Neuronal stem cell (in vitro differentiated cells): ENCODE measurements around the gene AADACL4.
A peak's percentile ranks its signal among the peaks of the same experiment; 100 is the strongest.

Experiments
- DNase-seq: peaks from one replicate; pipeline ENCODE4 v3.0.0-alpha.2; 2013; ENCODE audit warnings: low spot score
- H2AFZ ChIP-seq: one replicate; pipeline ENCODE4 v1.6.1; 2013; ENCODE audit warnings: mild to moderate bottlenecking, low read length, inconsistent platforms
- H2AK5ac ChIP-seq: 2 replicates; pipeline ENCODE4 v1.6.1; 2013; ENCODE audit warnings: low read depth, mild to moderate bottlenecking, inconsistent platforms, low read length, moderate library complexity, mixed read lengths
- H2BK120ac ChIP-seq: 2 replicates; pipeline ENCODE4 v1.6.1; 2013; ENCODE audit warnings: low read depth, mild to moderate bottlenecking, inconsistent platforms, low read length, moderate library complexity, mixed read lengths
- H2BK12ac ChIP-seq: one replicate; pipeline ENCODE4 v1.6.1; 2013; ENCODE audit warnings: low read length, inconsistent platforms
- H2BK15ac ChIP-seq: 2 replicates; pipeline ENCODE4 v1.6.1; 2013; ENCODE audit warnings: mild to moderate bottlenecking, low read length, inconsistent platforms, mixed read lengths
- H2BK5ac ChIP-seq: one replicate; pipeline ENCODE4 v1.6.1; 2013; ENCODE audit warnings: inconsistent platforms, mild to moderate bottlenecking, low read length, moderate library complexity
- H3K14ac ChIP-seq: one replicate; pipeline ENCODE4 v1.6.1; 2013; ENCODE audit warnings: low read length, inconsistent platforms
- H3K18ac ChIP-seq: 2 replicates; pipeline ENCODE4 v1.6.1; 2013; ENCODE audit warnings: low read length, inconsistent platforms
- H3K23ac ChIP-seq: 2 replicates; pipeline ENCODE4 v1.6.1; 2013; ENCODE audit warnings: low read depth, mild to moderate bottlenecking, mixed read lengths, low read length, inconsistent platforms; ENCODE audit not compliant: poor library complexity
- H3K27ac ChIP-seq: replicated peaks from 3 replicates; pipeline ENCODE4 v1.5.1; 2013; ENCODE audit warnings: low read length, inconsistent platforms
- H3K27me3 ChIP-seq, 3 experiments: 2 replicates each; pipeline ENCODE4 v1.6.1; 2013; ENCODE audit warnings: low read length in 3 of 3, mild to moderate bottlenecking in 2 of 3, inconsistent platforms in 1 of 3, low read depth in 1 of 3, mixed read lengths in 1 of 3, moderate library complexity in 1 of 3; ENCODE audit not compliant: control insufficient read depth in 3 of 3, insufficient read depth in 3 of 3
- H3K36me3 ChIP-seq, 2 donors: replicated peaks in 1 of 2; 2 replicates each; pipeline ENCODE4 v1.6.1; 2013; ENCODE audit warnings: low read length in 2 of 2; ENCODE audit not compliant: control insufficient read depth in 2 of 2, insufficient read depth in 2 of 2
- H3K4ac ChIP-seq: 2 replicates; pipeline ENCODE4 v1.6.1; 2013; ENCODE audit warnings: inconsistent platforms, mild to moderate bottlenecking, low read length, moderate library complexity
- H3K4me1 ChIP-seq, 2 donors: 1 replicate in 1 of 2; 2 replicates in 1 of 2; pipeline ENCODE4 v1.6.1; 2013; ENCODE audit warnings: low read length in 2 of 2, low read depth in 1 of 2; ENCODE audit not compliant: control insufficient read depth in 2 of 2, insufficient read depth in 1 of 2
- H3K4me2 ChIP-seq: one replicate; pipeline ENCODE4 v1.6.1; 2013; ENCODE audit warnings: mild to moderate bottlenecking, low read length, inconsistent platforms; ENCODE audit not compliant: insufficient read depth, poor library complexity, severe bottlenecking
- H3K4me3 ChIP-seq, 2 donors: 2 replicates each; pipeline ENCODE4 v1.5.1; 2013; ENCODE audit warnings: low read length in 2 of 2, mild to moderate bottlenecking in 2 of 2, inconsistent platforms in 1 of 2, moderate library complexity in 1 of 2
- H3K79me1 ChIP-seq: one replicate; pipeline ENCODE4 v1.6.1; 2013; ENCODE audit warnings: low read depth, mild to moderate bottlenecking, inconsistent platforms, low read length, moderate library complexity
- H3K9ac ChIP-seq: one replicate; pipeline ENCODE4 v1.6.1; 2013; ENCODE audit warnings: mild to moderate bottlenecking, low read depth, low read length, inconsistent platforms; ENCODE audit not compliant: poor library complexity
- H3K9me3 ChIP-seq, 2 donors: replicated peaks in 1 of 2; 2 replicates each; pipeline versions ENCODE3 to v1.6.1; 2013; ENCODE audit warnings: low read length in 2 of 2, mild to moderate bottlenecking in 2 of 2, inconsistent platforms in 1 of 2, low read depth in 1 of 2, mixed read lengths in 1 of 2, moderate library complexity in 1 of 2; ENCODE audit not compliant: control insufficient read depth in 2 of 2, insufficient read depth in 1 of 2
- H4K8ac ChIP-seq: one replicate; pipeline ENCODE4 v1.6.1; 2013; ENCODE audit warnings: low read depth, mild to moderate bottlenecking, inconsistent platforms, low read length, moderate library complexity
- H4K91ac ChIP-seq: one replicate; pipeline ENCODE4 v1.6.1; 2013; ENCODE audit warnings: low read length, low read depth, mild to moderate bottlenecking, inconsistent platforms; ENCODE audit not compliant: poor library complexity
- WGBS, 2 donors: extraction: QIAGEN DNeasy Blood & Tissue Kit; methylation state at CpG; one replicate each; pipeline ENCODE4 v1.1.7; 2013; ENCODE audit warnings: missing lambda C conversion rate in 2 of 2, mixed read lengths in 1 of 2; ENCODE audit not compliant: insufficient read length in 2 of 2, insufficient replicate concordance in 1 of 2; ENCODE audit errors: extremely low coverage in 2 of 2; 5-methylcytosine and 5-hydroxymethylcytosine counted together

AADACL4 gene

DNA sequence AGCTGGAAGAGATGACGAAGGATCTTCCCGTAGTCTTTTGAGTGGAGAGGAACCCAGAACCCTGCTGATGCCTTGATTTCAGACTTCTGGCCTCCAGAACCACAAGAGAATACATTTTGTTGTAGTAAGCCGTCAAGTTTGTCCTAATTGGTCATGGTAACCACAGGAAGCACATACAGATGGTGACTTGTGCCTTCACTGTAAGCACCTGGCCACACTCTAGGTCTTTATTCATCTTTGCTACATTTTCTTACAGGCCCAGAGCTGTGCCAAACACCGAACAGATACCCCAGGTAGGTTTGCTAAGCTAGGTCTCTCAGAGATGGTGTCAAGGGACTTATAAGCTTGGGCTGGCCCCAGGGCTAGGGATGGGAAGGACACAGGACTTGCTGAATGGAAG lies 30.7 kb upstream of the AADACL4 start:
- H4K91ac ChIP-seq, result no peak overlapping the region
- H3K4me2 ChIP-seq, result no peak overlapping the region
- H3K4me3 ChIP-seq, result no peak overlapping the region
- no peak overlapping the region for H2AFZ ChIP-seq
- no peak overlapping the region for H2AK5ac ChIP-seq
- WGBS, 2 donors, result no CpG with 5 or more reads among the region's 4 CpGs
- peaks cover 0 to 44% (median 6%) of the 10 kb centered on the region in 3 experiments for H3K27me3 ChIP-seq
- H2BK12ac ChIP-seq, result no peak overlapping the region
- no peak overlapping the region for H2BK5ac ChIP-seq
- no peak overlapping the region for H2BK120ac ChIP-seq
- no peak for DNase-seq
- no peaks in the 10 kb centered on the region for H3K9me3 ChIP-seq
- no peak overlapping the region for H3K18ac ChIP-seq
- H3K23ac ChIP-seq, result no peak overlapping the region
- H3K4ac ChIP-seq, result no peak overlapping the region
- H3K79me1 ChIP-seq, result no peaks in the 10 kb centered on the region
- no peaks in the 10 kb centered on the region for H3K36me3 ChIP-seq
- H2BK15ac ChIP-seq, result no peak overlapping the region
- no peak overlapping the region for H4K8ac ChIP-seq
- no peak overlapping the region for H3K27ac ChIP-seq
- H3K9ac ChIP-seq, result no peak overlapping the region
- H3K14ac ChIP-seq, result no peak overlapping the region
- H3K4me1 ChIP-seq, result peaks cover 17 to 20% of the 10 kb centered on the region in 2 donors

DNA sequence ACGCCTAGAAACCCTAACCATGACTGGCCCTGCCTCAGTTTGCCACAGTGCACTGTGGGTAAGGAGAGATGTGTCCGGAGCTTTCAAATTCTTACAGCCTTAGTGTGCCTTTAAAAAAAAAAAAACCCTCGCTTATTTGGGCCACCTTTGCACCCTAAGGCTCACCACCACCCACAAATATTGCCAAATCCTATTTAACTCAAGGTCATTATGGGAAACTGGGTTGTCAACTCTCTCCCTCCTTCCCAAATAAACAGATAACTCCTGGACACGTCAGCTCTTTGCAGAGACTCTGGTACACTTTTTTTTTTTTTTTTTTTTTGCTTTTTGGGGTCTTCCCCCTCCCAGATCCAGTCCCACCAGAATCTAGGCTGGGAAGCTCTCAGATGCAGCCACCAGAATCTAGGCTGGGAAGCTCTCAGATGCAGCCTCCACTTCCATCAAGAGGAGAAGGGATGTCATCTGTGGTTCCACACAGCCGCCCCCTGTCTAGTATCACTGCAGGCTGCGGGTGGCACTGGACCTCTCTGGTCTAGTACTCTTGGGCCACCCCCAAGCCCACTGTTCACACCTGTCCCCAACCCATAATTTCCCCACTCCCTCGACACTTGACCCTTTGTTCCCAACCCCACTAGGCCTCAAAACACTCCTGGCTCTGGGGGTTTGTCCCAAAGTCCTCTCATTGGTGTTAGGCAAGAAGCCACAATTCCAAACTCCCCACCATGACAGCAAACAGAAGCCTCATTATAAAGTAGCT lies 29.3 kb upstream of the AADACL4 start:
- Histone ChIP-seq H2AK5ac (no peak overlapping the region), H2BK12ac (no peak overlapping the region), H2BK120ac (no peak overlapping the region), H4K91ac (no peak overlapping the region), H3K36me3 (no peaks in the 10 kb centered on the region), H3K27me3 (peaks cover 0 to 54% (median 9%) of the 10 kb centered on the region in 3 experiments), H3K9me3 (no peaks in the 10 kb centered on the region), H3K4me3 (no peak overlapping the region), H3K4ac (no peak overlapping the region), H3K4me2 (no peak overlapping the region), H2AFZ (no peak overlapping the region), H3K9ac (no peak overlapping the region), H3K14ac (no peak overlapping the region), H3K79me1 (no peaks in the 10 kb centered on the region), H2BK15ac (no peak overlapping the region), H3K27ac (no peak overlapping the region), H2BK5ac (no peak overlapping the region), H4K8ac (no peak overlapping the region), H3K18ac (no peak overlapping the region), H3K23ac (no peak overlapping the region), H3K4me1 (peaks cover 20 to 22% of the 10 kb centered on the region in 2 donors)
- no CpG with 5 or more reads among the region's 7 CpGs for WGBS, 2 donors
- no peak for DNase-seq

DNA sequence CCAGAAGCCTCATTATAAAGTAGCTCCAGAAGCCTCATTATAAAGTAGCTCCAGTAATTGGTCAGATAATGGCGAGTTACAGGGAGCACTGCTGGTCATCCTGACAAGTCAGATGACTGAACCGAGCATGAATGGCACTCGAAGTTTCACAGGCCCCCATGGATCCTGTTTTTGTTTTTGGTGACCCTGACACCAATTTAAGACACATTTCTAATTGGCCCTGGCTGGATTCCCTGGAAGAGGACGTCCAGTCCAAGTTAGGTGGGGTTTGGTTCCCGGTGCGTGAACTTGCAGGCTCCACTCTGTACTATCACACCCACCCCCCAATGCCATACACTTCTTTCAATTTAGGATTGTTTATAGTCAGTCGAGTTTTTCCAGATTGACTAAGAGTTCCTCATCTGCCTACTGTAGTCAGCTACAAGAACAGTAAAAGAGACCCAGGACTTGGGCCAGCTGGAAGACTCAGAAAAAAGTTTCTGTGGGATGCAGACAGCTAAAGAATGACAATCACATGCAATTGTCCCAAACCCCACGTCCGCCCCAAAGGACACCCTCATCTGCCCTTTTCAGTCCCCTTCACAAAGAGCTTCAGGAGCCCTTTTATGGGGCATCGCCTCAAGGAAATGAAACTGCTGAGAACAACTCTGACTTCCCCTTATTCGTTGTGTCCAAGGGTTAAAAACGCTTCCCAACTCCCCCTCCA lies 28.6 kb upstream of the AADACL4 start:
- DNase-seq, result no peak
- no peak overlapping the region for H3K27ac ChIP-seq

More for the DNA sequence above, 28.6 kb upstream of the AADACL4 start:
- no peak overlapping the region for H3K4me3 ChIP-seq
- no peak overlapping the region for H2BK12ac ChIP-seq
- H4K8ac ChIP-seq, result no peak overlapping the region
- H2AFZ ChIP-seq, result peak overlapping the region; percentile 74
- no peak overlapping the region for H3K23ac ChIP-seq
- H2BK5ac ChIP-seq, result no peak overlapping the region
- no peak overlapping the region for H3K18ac ChIP-seq
- H3K36me3 ChIP-seq, result no peaks in the 10 kb centered on the region
- H3K9ac ChIP-seq, result no peak overlapping the region
- peaks cover 20 to 23% of the 10 kb centered on the region in 2 donors for H3K4me1 ChIP-seq
- peaks cover 0 to 58% (median 9%) of the 10 kb centered on the region in 3 experiments for H3K27me3 ChIP-seq
- no peak overlapping the region for H3K4ac ChIP-seq
- no peaks in the 10 kb centered on the region for H3K9me3 ChIP-seq
- H3K79me1 ChIP-seq, result no peaks in the 10 kb centered on the region
- no peak overlapping the region for H3K14ac ChIP-seq
- no peak overlapping the region for H2AK5ac ChIP-seq
- H4K91ac ChIP-seq, result no peak overlapping the region
- H2BK120ac ChIP-seq, result no peak overlapping the region
- H2BK15ac ChIP-seq, result no peak overlapping the region
- H3K4me2 ChIP-seq, result peak overlapping the region; percentile 84
- WGBS, 2 donors, result no CpG with 5 or more reads among the region's 12 CpGs
